AG04449 (cell line): ENCODE measurements around the gene ZNF662.

ENCODE experiments used
- CTCF ChIA-PET: fragments of 350-600 bp; formaldehyde crosslinking; extraction: SDS; loops from one replicate; lab custom pipeline; 2021; ENCODE audit warnings: antibody characterized with exemption; lab: Yijun Ruan, JAX
- POLR2A ChIA-PET: fragments of 400-600, 350-600 bp; formaldehyde crosslinking; extraction: SDS; loops from one replicate; lab custom pipeline; 2020; ENCODE audit warnings: antibody characterized with exemption, inconsistent platforms; lab: Yijun Ruan, JAX
- DNase-seq: peaks from one replicate; pipeline ENCODE4 v3.0.0-alpha.2; 2010; ENCODE audit warnings: low read depth, low spot score
- H3K4me3 ChIP-seq: 2 replicates; pipeline ENCODE4 v1.5.1; 2011; ENCODE audit warnings: low read depth, mild to moderate bottlenecking, control low read depth, low read length
- TF ChIP-seq, protein P1 (sequence below): IDR thresholded peaks from one replicate; pipeline ENCODE4 v1.5.1; 2011; ENCODE audit warnings: mild to moderate bottlenecking, moderate library complexity, low read length, control low read depth, inconsistent platforms; ENCODE audit not compliant: insufficient read depth; ENCODE audit errors: missing control alignments

The ZNF662 gene

GRCh38 chr3:42963269-42963668 is 57.3 kb downstream of the ZNF662 start:
- TF ChIP-seq, protein P1, sequence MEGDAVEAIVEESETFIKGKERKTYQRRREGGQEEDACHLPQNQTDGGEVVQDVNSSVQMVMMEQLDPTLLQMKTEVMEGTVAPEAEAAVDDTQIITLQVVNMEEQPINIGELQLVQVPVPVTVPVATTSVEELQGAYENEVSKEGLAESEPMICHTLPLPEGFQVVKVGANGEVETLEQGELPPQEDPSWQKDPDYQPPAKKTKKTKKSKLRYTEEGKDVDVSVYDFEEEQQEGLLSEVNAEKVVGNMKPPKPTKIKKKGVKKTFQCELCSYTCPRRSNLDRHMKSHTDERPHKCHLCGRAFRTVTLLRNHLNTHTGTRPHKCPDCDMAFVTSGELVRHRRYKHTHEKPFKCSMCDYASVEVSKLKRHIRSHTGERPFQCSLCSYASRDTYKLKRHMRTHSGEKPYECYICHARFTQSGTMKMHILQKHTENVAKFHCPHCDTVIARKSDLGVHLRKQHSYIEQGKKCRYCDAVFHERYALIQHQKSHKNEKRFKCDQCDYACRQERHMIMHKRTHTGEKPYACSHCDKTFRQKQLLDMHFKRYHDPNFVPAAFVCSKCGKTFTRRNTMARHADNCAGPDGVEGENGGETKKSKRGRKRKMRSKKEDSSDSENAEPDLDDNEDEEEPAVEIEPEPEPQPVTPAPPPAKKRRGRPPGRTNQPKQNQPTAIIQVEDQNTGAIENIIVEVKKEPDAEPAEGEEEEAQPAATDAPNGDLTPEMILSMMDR = no peak
- POLR2A ChIA-PET = no interaction called here
- CTCF ChIA-PET = interaction anchor here (0.6 to 9.3 kb wide), 6 partner anchors 28 to 539 kb away, joined by 3 to 241 read pairs (median 14); no protein-coding TSS in a partner anchor
- no peak for DNase-seq
- no peak overlapping the region for H3K4me3 ChIP-seq

DNA sequence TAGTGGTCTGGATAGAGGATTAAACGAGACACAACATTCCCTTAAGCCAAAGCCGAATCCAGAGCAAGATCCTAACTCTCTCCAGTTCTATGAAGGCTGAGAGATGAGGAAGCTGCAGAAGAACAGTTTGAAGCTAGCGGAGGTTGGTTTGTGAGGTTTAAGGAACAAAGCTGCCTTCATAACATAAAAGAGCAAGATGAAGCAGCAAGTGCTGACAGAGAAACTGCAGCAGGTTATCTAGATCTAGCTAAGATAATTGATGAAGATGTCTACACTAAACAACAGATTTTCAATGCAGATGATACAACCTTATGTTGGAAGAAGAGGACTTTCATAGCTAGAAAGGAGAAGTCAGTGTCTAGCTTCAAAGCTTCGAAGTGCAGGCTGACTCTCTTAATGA is 58.3 kb downstream of the ZNF662 start:
- no peak overlapping the region for H3K4me3 ChIP-seq
- POLR2A ChIA-PET = no interaction called here
- no peak for DNase-seq
- CTCF ChIA-PET = interaction anchor here (1.3 to 9.3 kb wide), 4 partner anchors 17 to 538 kb away, joined by 3 to 241 read pairs (median 28); no protein-coding TSS in a partner anchor
- TF ChIP-seq, protein P1 = no peak
